H1 (cell line): ENCODE results near the gene CORIN. TPM values are rescaled to one million over a fixed set of nuclear protein-coding genes. Genes with fewer than 3 reads are reported as not detected.

ENCODE experiments used
- CTCF ChIA-PET: fragments of 300-600 bp; sonication (Branson Sonifier 250); formaldehyde crosslinking; loops from one replicate; lab custom pipeline; 2021; ENCODE audit not compliant: partially characterized antibody; lab: Charles Lee
- POLR2A ChIA-PET: fragments of 300-600 bp; sonication (Branson Sonifier 250); formaldehyde crosslinking; loops from one replicate; lab custom pipeline; 2021; ENCODE audit warnings: inconsistent platforms; ENCODE audit not compliant: partially characterized antibody; lab: Charles Lee
- DNase-seq, 2 experiments: peaks; one replicate each; pipeline versions ENCODE4 v3.0.0 to v3.0.0-alpha.2; 2010 to 2022; ENCODE audit warnings: low spot score in 2 of 2, low read depth in 1 of 2, mixed read lengths in 1 of 2
- FAIRE-seq: peaks from 2 replicates; lab custom pipeline; 2011; peaks lifted over from hg19 to GRCh38; lab: Jason Lieb, UNC
- H2AFZ ChIP-seq: 2 replicates; pipeline ENCODE4 v1.8.1; 2012; ENCODE audit warnings: low read length, inconsistent platforms
- H2AK5ac ChIP-seq: 2 replicates; pipeline ENCODE4 v1.6.1; 2013; ENCODE audit warnings: low read depth, low read length
- H2BK120ac ChIP-seq: replicated peaks from 2 replicates; pipeline ENCODE3; 2013; ENCODE audit warnings: low read depth, low read length, inconsistent platforms
- H2BK12ac ChIP-seq: 2 replicates; pipeline ENCODE4 v1.6.1; 2013; ENCODE audit warnings: low read depth, low read length
- H2BK15ac ChIP-seq: 2 replicates; pipeline ENCODE4 v1.6.1; 2013; ENCODE audit warnings: low read length
- H2BK20ac ChIP-seq: 2 replicates; pipeline ENCODE4 v1.6.1; 2013; ENCODE audit warnings: low read length
- H2BK5ac ChIP-seq: 2 replicates; pipeline ENCODE4 v1.6.1; 2013; ENCODE audit warnings: low read depth, low read length
- H3K14ac ChIP-seq: 2 replicates; pipeline ENCODE4 v1.6.1; 2013; ENCODE audit warnings: inconsistent platforms; ENCODE audit not compliant: insufficient read length
- H3K18ac ChIP-seq: 2 replicates; pipeline ENCODE4 v1.6.1; 2013; ENCODE audit warnings: low read length; ENCODE audit errors: extremely low read depth
- H3K23ac ChIP-seq: 2 replicates; pipeline ENCODE4 v1.6.1; 2013; ENCODE audit warnings: inconsistent platforms; ENCODE audit not compliant: insufficient read length
- H3K23me2 ChIP-seq: 2 replicates; pipeline ENCODE4 v1.6.1; 2013; ENCODE audit warnings: low read depth, low read length
- H3K27ac ChIP-seq: 2 replicates; pipeline ENCODE4 v1.6.1; 2011; ENCODE audit warnings: low read depth, low read length, inconsistent platforms
- H3K27me3 ChIP-seq, 4 experiments: replicated peaks in 1 of 4; 1 replicate in 1 of 4; 2 replicates in 3 of 4; pipeline versions ENCODE4 v1.6.1 to v1.8.1; 2011 to 2013; ENCODE audit warnings: low read length in 3 of 4, mild to moderate bottlenecking in 3 of 4, inconsistent platforms in 2 of 4, mixed read lengths in 2 of 4, moderate library complexity in 1 of 4; ENCODE audit not compliant: control insufficient read depth in 3 of 4, insufficient read depth in 3 of 4; ENCODE audit errors: extremely low read depth in 1 of 4
- H3K36me3 ChIP-seq, 4 experiments: 2 replicates each; pipeline versions ENCODE4 v1.6.1 to v1.8.1; 2011 to 2013; ENCODE audit warnings: mild to moderate bottlenecking in 4 of 4, low read length in 3 of 4, moderate library complexity in 2 of 4, control low read depth in 1 of 4, inconsistent platforms in 1 of 4; ENCODE audit not compliant: insufficient read depth in 4 of 4, control insufficient read depth in 2 of 4
- H3K4ac ChIP-seq: replicated peaks from 2 replicates; pipeline ENCODE3; 2013; ENCODE audit warnings: low read length, low read depth, mixed read lengths, inconsistent platforms; ENCODE audit not compliant: insufficient read length
- H3K4me1 ChIP-seq, 4 experiments: replicated peaks in 1 of 4; 1 replicate in 1 of 4; 2 replicates in 3 of 4; pipeline versions ENCODE4 v1.6.1 to v1.8.1; 2011 to 2013; ENCODE audit warnings: low read length in 3 of 4, inconsistent platforms in 2 of 4, mixed read lengths in 1 of 4; ENCODE audit not compliant: insufficient read depth in 4 of 4, control insufficient read depth in 3 of 4
- H3K4me2 ChIP-seq, 2 experiments: 2 replicates each; pipeline versions ENCODE4 v1.6.1 to v1.8.1; 2011 to 2013; ENCODE audit warnings: low read depth in 2 of 2, low read length in 2 of 2, control low read depth in 1 of 2, inconsistent platforms in 1 of 2, mild to moderate bottlenecking in 1 of 2; ENCODE audit not compliant: insufficient read depth in 1 of 2
- H3K4me3 ChIP-seq, 4 experiments: fragments of 200-600, 300-600 bp in 1 of 4; sonication (generic), shearing (Covaris generic), sonication (Bioruptor Twin) in 1 of 4; 2 replicates each; pipeline versions ENCODE4 v1.5.1 to v1.8.1; 2011 to 2016; ENCODE audit warnings: low read length in 4 of 4, low read depth in 3 of 4, control low read depth in 2 of 4, inconsistent platforms in 2 of 4, mild to moderate bottlenecking in 2 of 4, mixed read lengths in 1 of 4, moderate library complexity in 1 of 4; ENCODE audit not compliant: insufficient read depth in 2 of 4; ENCODE audit errors: extremely low read depth in 1 of 4
- H3K56ac ChIP-seq: replicated peaks from 2 replicates; pipeline ENCODE3; 2013; ENCODE audit warnings: low read depth, mild to moderate bottlenecking, mixed read lengths, low read length, inconsistent platforms; ENCODE audit not compliant: insufficient read length
- H3K79me1 ChIP-seq: 2 replicates; pipeline ENCODE4 v1.6.1; 2013; ENCODE audit warnings: low read depth, low read length, control low read depth
- H3K79me2 ChIP-seq, 2 experiments: 2 replicates each; pipeline versions ENCODE4 v1.6.1 to v1.8.1; 2012 to 2013; ENCODE audit warnings: low read length in 2 of 2, mild to moderate bottlenecking in 2 of 2, inconsistent platforms in 1 of 2; ENCODE audit not compliant: insufficient read depth in 2 of 2, control insufficient read depth in 1 of 2
- H3K9ac ChIP-seq, 4 experiments: replicated peaks in 1 of 4; 1 replicate in 1 of 4; 2 replicates in 3 of 4; pipeline versions ENCODE4 v1.6.1 to v1.8.1; 2011 to 2013; ENCODE audit warnings: low read depth in 3 of 4, low read length in 3 of 4, control low read depth in 2 of 4, mild to moderate bottlenecking in 2 of 4, moderate library complexity in 2 of 4, inconsistent platforms in 1 of 4; ENCODE audit errors: extremely low read depth in 1 of 4
- H3K9me3 ChIP-seq, 2 experiments: 2 replicates each; pipeline versions ENCODE4 v1.6.1 to v1.8.1; 2012 to 2013; ENCODE audit warnings: mild to moderate bottlenecking in 2 of 2, moderate library complexity in 2 of 2, control low read depth in 1 of 2, inconsistent platforms in 1 of 2, low read depth in 1 of 2, low read length in 1 of 2, mixed read lengths in 1 of 2; ENCODE audit not compliant: insufficient read depth in 2 of 2
- H4K20me1 ChIP-seq, 2 experiments: replicated peaks in 1 of 2; 2 replicates each; pipeline versions ENCODE3 to v1.8.1; 2011 to 2013; ENCODE audit warnings: inconsistent platforms in 2 of 2, low read length in 2 of 2, mild to moderate bottlenecking in 1 of 2; ENCODE audit not compliant: insufficient read depth in 2 of 2, control insufficient read depth in 1 of 2
- H4K5ac ChIP-seq: 2 replicates; pipeline ENCODE4 v1.6.1; 2013; ENCODE audit warnings: low read length, low read depth, mixed read lengths, inconsistent platforms; ENCODE audit not compliant: insufficient read length
- H4K8ac ChIP-seq: 2 replicates; pipeline ENCODE4 v1.8.0; 2013; ENCODE audit warnings: mild to moderate bottlenecking, moderate library complexity, low read length, inconsistent platforms; ENCODE audit not compliant: insufficient read depth; ENCODE audit errors: extremely low read depth
- H4K91ac ChIP-seq: replicated peaks from 2 replicates; pipeline ENCODE3; 2013; ENCODE audit warnings: low read length, mixed read lengths, inconsistent platforms; ENCODE audit not compliant: insufficient read length
- POLR2A ChIP-seq, 2 experiments: IDR thresholded peaks; 1 replicate in 1 of 2; 2 replicates in 1 of 2; pipeline ENCODE4 v1.6.1; 2011; ENCODE audit warnings: low read depth in 2 of 2, low read length in 2 of 2, mild to moderate bottlenecking in 2 of 2; ENCODE audit errors: control extremely low read depth in 1 of 2
- WGBS, 2 experiments: shearing (Covaris generic) in 1 of 2; methylation state at CpG; one replicate each; pipeline versions ENCODE4 v1.1.6 to v1.1.7; 2013 to 2015; ENCODE audit warnings: low lambda C conversion rate in 2 of 2, mixed read lengths in 2 of 2, inconsistent platforms in 1 of 2, low coverage in 1 of 2, missing lambda C conversion rate in 1 of 2; ENCODE audit not compliant: insufficient replicate concordance in 2 of 2, insufficient coverage in 1 of 2, insufficient read length in 1 of 2; ENCODE audit errors: extremely low coverage in 1 of 2, missing lambda C conversion rate in 1 of 2; 5-methylcytosine and 5-hydroxymethylcytosine counted together
- polyA plus RNA-seq, 7 experiments: library from polyadenylated mRNA; depleted of rRNA in 3 of 7; stranded (reverse) in 5 of 7; unstranded in 2 of 7; fragments of >200 nt in 5 of 7; fragments of 200-250 nt in 2 of 7; gene quantifications; 1 replicate in 5 of 7; 2 replicates in 1 of 7; 4 replicates in 1 of 7; pipeline versions ENCODE4 v1.2.1 to v1.2.3, GENCODE V29; 2011 to 2013; ENCODE audit warnings: missing spikeins in 2 of 7, mixed read lengths in 2 of 7
- total RNA-seq: library from RNA; stranded (reverse); fragmentation: NEBNext Ultra II Directional; extraction: Animal tissue kit (Norgen Biotek cat#: 25700); gene quantifications from 2 replicates; pipeline ENCODE4 v1.2.1, GENCODE V29; 2021

Gene CORIN
- total and polyA plus RNA-seq, 2 of the 8 experiments (the other 6 are each of a cell fraction or from before 2014, with no cell fraction given), result 0.09 to 0.32 TPM

DNA sequence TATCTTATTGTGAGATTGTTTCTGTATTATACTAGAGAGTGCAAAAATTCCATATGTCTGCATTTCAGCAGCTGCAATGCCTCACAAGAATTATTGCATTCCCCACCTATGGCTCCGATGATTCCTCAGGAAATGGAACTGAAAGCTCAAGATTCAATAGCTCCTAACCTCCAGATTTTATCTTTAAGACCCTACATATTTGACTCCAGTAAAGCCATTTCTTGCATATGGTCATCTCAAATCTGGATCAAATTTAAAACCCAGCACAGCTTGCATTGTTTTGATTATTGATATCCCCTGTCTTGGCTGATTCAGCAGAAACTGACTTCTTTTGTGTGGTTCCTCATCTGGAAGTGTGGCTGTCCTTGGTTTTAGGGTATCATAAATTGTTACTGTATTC is 142.6 kb downstream of the CORIN start:
- Histone ChIP-seq H3K23ac (no peak overlapping the region), H3K23me2 (no peaks in the 10 kb centered on the region), H3K56ac (no peak overlapping the region), H3K27ac (no peak overlapping the region), H2AFZ (no peak overlapping the region), H3K9me3 (no peaks in the 10 kb centered on the region), H2BK15ac (no peak overlapping the region), H4K8ac (no peak overlapping the region), H3K4ac (no peak overlapping the region), H4K5ac (no peak overlapping the region), H2BK120ac (no peak overlapping the region), H2AK5ac (no peak overlapping the region), H3K27me3 (no peaks in the 10 kb centered on the region), H2BK5ac (no peak overlapping the region), H2BK12ac (no peak overlapping the region), H2BK20ac (no peak overlapping the region), H3K79me2 (no peaks in the 10 kb centered on the region), H3K18ac (no peak overlapping the region), H3K9ac (no peak overlapping the region), H3K14ac (no peak overlapping the region), H3K4me3 (no peak overlapping the region), H3K4me1 (no peaks in the 10 kb centered on the region), H3K36me3 (no peaks in the 10 kb centered on the region), H4K20me1 (no peaks in the 10 kb centered on the region), H3K4me2 (no peak overlapping the region), H4K91ac (no peak overlapping the region), H3K79me1 (no peaks in the 10 kb centered on the region)
- POLR2A ChIA-PET, result no interaction called here
- no peak for FAIRE-seq
- CTCF ChIA-PET, result interaction anchor here (0.9 to 3.6 kb wide), 4 partner anchors 8 to 142 kb away, joined by 3 to 16 read pairs (median 6); partner anchors contain the start of gene CORIN
- no peak for TF ChIP-seq POLR2A (IDR thresholded peaks at IDR 0.05; ENCODE audit: control extremely low read depth in 1 of 2, low read depth in 2 of 2, low read length in 2 of 2)
- WGBS, 2 experiments, result 86% methylated on average over 1 of the region's 1 CpG; no CpG with 5 or more reads in 1 of the 2 experiments
- no peak for DNase-seq
